Measurements from ENCODE around the gene IFI27L2.
"Not testable (repeated sequence)": the region's sequence is repeated elsewhere in the genome, so short reads cannot be mapped to it uniquely, and the experiment has no call there.

DNA sequence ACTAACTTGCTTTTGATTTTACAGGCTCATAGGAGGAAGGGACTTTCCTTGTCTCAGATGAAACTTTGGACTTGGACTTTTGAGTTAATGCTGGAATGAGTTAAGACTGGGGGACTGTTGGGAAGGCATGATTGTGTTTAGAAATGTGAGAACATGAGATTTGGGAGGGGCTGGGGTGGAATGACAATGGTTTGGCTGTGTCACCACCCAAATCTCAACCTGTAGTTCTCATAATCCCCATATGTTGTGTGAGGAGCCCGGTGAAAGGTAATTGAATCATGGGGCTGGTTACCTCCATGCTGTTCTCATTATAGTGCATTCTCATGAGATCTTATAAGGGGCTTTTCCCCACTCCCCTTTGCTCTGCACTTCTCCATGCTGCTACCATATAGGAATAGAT, 26.7 kb upstream of the IFI27L2 start:
- TF ChIP-seq, protein P1, sequence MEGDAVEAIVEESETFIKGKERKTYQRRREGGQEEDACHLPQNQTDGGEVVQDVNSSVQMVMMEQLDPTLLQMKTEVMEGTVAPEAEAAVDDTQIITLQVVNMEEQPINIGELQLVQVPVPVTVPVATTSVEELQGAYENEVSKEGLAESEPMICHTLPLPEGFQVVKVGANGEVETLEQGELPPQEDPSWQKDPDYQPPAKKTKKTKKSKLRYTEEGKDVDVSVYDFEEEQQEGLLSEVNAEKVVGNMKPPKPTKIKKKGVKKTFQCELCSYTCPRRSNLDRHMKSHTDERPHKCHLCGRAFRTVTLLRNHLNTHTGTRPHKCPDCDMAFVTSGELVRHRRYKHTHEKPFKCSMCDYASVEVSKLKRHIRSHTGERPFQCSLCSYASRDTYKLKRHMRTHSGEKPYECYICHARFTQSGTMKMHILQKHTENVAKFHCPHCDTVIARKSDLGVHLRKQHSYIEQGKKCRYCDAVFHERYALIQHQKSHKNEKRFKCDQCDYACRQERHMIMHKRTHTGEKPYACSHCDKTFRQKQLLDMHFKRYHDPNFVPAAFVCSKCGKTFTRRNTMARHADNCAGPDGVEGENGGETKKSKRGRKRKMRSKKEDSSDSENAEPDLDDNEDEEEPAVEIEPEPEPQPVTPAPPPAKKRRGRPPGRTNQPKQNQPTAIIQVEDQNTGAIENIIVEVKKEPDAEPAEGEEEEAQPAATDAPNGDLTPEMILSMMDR (IDR thresholded peaks at IDR 0.05; ENCODE audit: low read depth, low read length) = not testable (repeated sequence)
- not testable (repeated sequence) for TF ChIP-seq EZH2phosphoT487 (IDR thresholded peaks at IDR 0.05; ENCODE audit: low read depth)

Measured in OCI-LY3 (cell line).